GM19452 (cell line): ENCODE results near the gene PARD3B.

ENCODE experiments used
- ATAC-seq: cut with Tn5 transposase; IDR thresholded peaks from one replicate; pipeline ENCODE4 v1.9.1; 2021; ENCODE audit not compliant: unreplicated experiment

The PARD3B gene

DNA sequence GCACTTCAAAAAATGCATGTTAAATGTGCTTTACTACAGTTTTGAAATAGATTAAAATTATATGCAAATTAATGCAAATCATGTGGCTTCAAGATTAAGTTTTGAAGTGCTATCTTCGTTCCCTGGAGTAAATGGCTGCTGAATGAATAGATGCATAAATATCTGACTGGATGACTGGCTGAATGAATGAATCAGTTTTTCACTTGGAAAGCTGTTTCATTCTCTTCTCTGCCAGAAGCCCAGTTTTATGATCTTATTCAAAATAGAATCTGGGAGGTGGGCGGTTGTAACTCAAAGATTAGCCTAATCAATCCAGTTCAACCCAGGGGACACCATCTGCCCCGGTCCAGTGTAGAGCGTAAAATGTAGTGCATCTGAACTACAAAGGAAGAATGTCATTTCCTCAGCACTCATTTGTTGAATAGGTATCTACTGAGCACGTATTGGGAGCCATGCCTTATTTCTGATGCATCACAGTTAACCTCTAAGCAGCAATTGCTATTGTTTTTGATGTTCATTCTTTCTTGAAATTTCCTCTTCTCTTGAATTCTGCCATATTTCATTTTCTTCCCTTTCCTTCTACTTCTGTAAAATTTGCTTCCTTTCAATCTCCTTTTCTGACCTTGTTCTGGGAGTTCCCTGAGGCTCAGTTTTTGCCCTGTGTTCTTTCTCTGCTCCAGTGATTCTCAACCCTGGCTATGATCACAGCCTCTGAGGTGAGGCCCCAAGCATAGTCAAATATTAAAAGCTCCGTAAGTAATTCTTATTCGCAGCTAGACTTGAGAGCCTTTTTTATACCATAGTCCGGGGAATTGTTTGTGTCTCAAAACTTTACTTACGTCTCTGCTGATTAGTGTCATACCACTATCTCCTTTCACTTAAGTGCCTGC is 282.7 kb downstream of the PARD3B start:
- ATAC-seq = no peak

DNA sequence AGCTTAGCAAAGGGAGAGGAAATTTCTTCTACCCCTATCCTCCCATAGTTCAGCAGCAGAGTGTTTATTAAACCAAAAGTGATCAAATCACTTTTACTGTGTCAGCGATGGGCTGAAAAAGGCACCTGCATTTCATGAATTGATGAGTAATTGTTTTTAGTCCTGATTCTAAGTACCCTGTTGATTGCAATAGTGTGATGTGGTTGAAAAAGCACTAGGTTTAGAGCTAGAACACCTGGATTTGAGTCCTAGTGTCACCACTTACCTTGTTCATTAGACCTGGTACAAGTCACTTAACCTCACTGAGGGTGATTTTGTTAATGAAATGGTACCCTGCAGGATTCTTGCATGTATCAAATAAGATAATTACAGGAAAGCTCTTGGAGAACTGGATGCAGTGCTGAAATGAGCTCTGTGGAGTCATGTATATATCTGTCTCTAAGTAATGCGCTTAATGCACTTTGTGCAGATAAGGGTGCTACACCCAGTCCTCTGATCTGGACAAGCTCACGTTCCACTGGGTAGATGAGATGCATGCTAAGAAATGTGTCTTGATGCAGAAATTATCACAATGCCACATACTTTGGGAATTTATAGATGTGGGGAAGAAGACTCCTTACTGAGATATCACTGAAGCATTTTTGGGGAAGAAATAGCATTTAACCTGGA is 289.6 kb downstream of the PARD3B start:
- no peak for ATAC-seq

DNA sequence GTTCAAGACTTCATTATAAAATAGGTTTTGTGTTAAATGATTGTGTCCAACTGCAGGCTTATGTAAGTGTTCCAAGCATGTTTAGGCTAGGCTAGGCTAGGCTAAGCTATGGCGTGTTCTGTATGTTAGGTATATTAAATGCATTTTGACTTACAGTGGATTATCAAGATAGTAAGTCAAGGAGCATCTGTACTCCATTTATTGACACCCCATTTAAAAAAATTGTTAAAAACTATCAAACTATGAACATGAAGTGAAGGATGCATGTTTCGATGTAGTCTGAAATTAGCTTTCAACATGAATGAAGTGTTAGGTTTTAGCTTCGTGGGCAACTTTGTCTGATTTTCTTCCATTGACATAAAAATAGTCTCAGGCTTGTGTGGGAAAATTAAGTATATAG is 290.5 kb downstream of the PARD3B start:
- ATAC-seq = no peak

DNA sequence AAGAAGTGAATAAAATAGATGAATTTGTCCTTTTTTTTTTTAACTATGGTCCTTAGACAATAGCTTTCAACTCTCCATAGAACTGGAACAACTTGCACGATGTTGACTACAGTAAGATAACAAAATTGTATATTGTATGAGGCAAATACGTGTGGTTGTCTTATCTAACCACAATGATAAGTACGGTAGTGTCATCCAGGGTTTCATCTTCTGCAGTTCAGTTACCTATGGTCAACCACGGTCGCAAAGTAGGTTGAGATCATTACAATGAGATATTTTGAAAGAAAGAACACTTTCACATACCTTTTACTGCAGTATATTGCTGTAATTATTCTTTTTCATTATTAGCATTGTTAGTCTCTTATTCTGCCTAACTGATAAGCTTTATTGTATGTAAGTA is 295.2 kb downstream of the PARD3B start:
- no peak for ATAC-seq

DNA sequence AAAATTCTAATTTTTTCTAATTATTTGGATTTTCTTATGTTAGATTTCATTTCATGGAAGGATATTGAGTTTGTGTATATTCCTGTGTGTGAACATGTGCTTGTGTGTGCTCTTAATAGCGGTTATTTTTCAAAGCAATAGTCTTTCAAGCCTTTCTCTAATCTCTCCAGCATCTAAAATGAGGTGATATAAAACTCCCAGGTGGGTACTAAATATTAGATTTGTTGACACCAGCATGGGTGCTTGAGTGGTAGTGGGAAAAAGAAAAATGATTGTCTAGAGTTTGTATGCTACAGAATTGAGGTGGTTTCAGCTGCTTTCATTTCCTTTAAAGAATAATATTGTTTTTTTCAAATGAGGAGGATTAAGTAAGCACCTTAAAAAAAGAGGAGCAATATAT is 296.8 kb downstream of the PARD3B start:
- ATAC-seq = no peak

DNA sequence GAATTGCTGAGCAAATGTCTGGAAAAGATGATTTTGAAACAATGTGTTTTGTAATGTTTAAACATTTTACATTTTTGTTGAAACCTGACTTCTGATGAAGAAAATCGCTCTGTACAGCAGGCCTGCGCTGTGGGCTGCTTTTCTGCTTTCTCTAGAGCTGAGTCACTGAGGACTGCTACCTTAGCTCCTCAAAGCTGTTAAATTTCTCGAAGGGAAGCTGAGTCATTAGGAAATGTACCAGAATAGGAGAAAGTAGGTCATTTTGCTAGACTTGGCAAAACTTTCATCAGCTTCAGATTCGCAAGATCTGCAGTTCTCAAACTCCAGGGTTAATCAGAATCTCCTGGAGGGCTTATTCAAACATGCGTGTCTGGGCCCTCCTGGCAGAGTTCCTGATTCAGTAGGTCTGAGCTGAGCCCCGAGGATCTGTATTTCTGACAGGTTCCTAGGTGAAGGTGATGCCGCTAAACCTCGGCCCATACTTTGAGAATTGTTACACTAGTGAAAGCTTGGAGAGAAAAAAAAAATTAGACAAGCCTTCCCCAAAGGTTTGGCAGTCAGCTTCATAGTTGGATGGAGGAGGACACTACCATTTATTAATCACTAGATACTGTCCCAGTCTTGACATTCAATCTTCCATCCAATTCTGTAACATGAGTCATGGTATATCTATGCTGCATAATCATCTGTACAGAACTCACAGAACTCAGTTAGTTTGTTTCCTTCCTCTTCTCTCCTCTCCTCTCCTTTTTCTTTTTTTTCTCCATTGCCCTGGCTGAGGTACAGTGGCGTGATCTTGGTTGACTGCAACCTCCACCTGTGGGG is 297.6 kb downstream of the PARD3B start:
- no peak for ATAC-seq

DNA sequence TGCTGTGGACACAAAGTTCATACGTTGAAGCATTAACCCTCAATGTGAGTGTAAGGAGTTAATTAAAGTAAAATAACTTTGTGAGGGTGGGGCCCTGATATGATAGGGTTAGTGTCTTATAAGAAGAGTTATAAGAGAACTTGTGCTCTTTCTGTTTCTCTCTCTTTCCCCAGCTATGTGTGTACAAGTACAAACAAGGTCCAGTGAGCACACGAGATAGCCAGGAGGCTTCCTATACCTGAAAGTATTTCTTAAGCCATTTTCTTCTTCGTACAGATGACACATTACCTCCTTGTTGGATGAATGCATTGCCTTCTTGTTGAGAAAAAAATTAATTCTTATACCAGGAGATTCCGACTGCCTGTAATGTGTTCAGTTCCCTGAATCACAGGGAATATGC is 301.2 kb downstream of the PARD3B start:
- ATAC-seq = no peak

DNA sequence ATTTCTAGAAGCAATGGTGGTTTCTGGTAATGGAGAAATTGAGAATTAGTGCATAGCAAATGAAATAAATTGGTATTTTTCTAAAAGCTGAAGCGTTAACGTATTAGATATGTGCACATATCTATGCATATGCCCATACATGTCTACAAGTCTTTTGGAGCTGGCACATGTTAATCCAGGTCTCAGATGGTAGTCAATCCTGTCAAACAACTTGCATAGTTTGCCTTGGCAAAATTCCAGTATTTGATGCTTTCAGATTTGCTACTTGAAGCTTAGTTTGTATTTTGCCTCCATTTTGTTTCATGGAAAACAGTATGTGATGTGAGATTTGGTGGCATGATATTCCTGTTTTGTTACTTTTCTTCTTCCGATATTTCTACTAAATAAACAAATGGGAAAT is 304.6 kb downstream of the PARD3B start:
- no peak for ATAC-seq

DNA sequence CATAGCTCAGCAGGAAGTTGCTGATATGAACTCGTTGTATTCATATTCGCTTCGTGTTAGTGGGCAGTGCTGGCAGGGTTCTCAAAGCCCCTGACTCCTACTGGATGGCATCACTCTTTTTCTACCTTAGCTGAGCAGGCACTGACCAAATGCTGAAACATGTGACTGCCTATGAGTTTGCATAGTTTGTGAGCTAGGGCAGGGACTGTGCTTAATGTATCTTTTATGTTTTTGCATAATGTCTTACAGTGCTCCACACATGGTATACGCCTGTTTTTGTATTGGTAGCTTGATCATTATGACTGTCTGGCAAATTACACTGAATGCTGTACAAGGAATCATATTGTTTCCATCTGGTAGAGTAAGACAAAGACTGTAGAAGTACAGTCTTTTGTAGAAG is 305.3 kb downstream of the PARD3B start:
- ATAC-seq = no peak

DNA sequence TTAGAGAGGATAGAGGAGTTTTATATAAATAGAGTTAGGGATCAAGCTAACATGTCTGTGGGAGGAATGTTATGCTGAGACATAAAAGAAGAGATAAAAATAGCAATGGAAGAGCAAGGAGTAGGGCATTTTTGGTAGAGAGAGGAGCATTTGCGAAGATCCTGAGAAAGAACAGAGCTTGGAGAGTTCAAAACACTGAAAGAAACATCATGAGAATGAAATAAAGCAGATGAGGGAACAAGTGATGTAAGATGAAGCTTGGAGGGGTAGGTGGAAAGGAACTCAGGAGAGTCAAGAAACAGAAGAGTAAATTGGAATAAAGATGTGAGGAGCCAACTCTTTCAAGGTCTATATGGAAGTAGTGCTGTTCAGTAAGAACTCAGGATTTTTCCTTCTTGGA is 308.6 kb downstream of the PARD3B start:
- no peak for ATAC-seq

DNA sequence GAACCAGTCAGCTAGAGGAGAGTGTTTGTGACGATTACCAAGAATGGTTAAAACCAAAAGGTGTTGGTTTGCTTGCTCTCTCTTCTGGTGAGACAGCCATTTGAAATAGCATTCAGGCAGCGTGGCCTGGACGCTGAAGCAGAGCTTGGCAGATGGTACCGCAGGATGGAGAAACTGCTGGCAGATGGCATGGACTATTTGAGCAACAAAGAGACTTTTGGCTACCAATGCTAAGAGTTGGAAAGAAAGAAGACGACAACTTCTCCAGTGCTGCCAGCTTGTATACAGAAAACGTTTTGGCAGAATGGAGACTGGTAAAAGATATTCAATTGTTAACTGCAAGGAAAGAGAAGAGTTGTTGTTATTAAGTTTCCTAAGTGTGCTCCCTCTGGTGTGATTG is 315.0 kb downstream of the PARD3B start:
- no peak for ATAC-seq

DNA sequence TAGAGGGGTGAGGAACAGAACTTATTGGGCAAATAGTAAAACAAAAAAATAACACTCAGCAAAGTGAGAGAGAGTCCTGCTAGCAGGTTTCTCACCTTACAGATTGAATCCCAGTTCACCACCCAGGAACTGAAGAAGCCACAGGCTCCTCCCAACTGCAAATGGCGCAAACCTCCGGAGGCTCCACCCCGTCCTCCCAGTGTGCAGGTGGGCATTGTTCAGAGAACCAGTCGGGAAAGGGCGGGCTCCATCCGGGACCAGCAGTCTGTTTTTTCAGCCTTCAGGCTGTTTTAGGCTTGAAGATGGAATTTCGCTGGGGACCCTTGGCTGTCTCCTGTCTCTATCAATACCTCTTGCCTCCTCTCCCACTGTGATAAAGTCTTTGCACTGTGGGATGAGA is 317.5 kb downstream of the PARD3B start:
- ATAC-seq = no peak

DNA sequence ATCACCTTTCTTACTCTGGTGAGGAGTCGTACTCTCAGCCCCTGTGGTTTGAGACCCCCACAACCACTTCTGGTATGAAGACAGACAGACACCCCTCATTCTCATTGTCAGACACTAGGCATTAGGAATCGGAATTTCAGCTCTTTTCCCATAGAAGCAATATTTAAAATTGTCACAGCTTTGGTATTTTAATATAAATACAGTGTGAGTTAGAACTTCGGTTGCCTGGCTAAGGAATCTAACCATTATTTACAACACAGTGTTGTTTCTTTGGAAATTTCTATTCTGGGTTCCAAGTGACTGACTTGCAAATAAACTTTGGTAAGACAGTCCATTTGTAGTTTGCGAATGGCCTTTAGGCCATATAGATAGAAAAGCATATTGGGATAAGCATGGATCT is 318.1 kb downstream of the PARD3B start:
- no peak for ATAC-seq

DNA sequence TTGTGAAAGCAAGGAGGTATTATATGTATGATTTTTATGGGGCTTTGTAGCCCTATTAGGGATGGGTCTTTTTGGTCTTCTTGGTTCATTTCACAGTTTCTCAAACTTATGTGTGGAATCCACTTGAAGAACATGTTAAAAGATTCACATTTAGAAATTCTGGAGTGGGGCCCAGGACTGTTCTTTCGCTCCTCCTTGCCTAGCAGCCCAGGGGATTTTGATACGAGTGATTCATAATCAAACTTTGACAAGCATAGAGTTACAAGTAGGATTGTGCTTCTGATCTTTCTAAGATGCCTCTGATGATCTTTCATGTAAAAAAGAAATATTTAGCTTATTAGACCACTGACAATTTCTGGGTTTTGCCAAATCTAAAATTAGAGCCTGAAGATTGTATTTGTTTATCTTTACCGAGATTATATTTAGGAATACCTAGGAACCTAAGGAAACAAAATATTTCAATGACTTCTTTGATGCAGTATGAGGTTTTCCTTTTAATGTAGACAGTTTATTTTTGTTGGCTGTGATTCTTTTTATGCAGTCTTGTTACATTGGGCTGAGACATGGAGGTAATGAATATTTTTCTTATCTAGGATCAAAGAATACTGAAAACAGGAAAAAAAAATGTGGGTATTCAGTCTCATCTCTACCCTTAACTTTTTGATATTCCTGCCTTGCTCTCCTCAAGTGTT is 324.0 kb downstream of the PARD3B start:
- ATAC-seq = no peak

DNA sequence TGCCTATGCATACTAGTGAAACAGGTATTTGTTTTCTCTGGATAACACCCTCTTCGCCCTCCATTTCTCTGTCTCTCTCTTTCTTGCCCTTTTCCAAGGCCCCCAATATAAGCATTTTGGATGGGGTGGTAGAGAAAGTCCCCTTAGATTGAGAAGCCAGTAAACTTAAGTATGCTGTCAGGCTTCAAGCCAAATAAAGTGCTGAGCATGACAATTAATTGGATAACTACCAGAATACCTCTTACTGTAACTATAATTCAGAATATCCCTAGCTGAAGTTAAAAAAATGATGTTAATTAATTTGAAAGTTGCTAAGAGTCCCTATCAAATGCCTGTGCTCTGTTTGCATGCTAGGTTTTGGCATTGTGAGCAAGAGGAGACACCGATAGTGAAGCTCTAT is 324.8 kb downstream of the PARD3B start:
- ATAC-seq = no peak

DNA sequence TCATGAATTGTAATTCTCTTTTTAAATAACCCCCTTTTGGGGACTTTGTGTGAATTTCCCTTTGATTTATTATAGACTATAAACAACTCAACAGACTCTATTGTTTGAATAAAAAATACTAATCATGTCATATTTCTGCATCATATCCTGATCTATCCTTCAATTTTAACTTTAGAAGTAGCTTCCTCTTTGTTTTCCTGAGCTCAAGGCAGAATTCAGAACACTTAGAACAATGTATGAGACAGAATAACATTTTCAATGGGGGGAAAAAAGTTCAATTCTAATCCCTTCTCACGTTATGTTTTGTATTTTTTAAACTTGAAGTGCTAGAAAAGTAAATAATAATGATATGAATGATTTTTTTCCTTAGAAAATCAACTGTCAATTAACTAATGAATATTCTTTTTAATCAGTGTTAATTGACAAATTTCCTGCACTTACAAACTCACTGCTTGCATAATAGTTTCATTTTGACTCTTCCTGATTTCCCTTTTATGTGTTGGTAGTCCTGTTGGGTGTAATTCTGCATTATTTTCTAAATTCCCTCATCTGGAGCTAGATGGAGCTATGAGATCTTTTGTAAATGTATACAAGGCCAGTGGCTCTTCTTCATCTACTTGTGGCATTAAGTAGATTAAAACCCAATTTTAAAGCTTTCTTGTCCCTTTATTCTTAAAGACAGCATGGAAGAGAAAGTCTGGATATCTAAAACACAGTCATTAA is 326.1 kb downstream of the PARD3B start:
- no peak for ATAC-seq

DNA sequence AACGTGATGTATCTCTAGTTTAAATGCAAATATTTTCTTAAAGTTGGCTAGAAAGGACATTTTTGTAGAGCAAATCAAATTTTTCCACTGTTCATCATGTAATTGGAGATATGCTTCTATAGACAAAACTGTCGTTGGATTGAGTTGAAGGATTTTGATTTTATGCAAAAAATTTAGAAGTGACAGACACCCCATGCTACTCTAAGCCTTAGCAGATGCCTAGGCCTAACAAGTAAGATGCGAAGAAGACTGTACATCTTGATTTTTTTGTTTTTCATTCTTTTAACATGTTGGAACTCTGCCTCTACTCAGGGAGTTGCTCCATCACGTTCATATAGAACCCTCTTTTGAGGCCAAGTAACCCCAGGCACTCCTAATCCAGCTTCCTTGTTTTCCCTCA is 331.0 kb downstream of the PARD3B start:
- ATAC-seq = no peak

DNA sequence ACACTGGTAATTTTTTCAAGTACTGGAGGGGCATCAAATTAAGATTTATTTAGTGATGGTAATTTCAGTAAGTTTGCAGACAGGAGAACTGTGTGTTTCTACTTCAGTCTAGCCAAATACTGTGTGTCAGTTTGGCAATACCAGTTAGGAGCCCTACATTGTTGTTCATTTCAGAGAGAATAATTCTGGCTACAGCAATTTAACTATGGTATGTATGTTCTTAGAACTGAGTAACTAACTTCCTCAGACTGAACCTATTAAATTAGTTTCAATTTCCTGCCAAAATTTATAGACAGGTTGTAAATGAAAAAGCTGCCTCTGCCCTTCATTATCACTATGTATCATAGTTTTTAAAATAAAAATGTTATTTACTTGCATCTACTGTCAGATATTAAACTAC is 332.4 kb downstream of the PARD3B start:
- ATAC-seq = no peak

DNA sequence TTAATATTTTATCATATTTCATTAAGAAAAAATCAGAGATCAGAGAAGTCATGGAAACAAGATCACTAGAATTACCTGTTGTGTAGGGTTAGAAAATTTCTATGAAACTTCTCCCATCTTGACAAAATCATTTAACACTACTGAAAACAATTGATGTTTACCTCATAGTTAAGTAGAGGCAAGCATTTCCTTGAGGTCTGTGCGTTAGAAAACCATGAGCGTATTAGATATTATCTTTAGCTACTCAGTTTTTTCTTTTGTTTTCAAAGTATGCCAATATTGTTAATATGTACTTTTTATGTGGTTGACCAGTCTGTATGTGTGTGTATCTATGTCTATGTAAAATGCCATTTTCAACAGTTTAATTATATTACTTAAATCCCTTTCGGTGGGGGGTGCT is 335.7 kb downstream of the PARD3B start:
- ATAC-seq = no peak

DNA sequence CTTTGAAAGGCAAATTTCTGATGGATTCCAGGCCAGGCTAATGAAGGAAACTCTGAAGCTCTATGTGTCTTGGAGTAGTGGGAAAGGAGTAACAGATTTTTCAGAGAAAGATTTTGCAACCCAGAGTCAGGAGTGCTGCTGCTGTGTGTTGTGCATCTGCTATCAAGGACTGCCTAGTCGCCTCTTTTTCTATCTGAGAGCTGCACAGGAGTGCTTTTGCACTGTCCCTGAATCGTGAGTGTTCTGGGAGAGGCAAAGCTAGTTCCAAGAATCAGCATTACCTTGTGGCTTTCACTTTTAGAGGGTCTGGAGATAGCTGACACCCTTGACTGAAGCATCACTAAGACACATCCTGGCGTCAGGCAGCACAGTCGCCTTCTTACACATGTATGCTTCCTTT is 336.4 kb downstream of the PARD3B start:
- ATAC-seq = no peak

DNA sequence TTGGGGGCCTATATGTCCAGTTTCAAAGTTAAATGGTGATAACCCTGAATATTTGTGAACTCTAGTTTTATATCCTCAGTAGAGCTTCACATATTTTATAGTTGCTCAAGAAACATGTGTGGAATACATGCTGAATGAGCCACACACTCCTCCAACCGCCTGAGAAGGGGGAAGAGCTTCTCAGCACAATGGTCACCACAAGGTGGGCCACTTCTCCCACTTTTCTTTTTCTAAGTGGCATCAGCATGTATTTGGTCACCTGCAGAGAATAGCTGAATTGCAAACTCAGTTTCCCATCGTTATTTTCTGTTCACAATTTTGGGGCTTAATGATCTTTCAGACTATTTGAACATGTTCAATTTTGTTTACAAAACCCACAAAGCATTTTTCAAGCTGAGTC is 340.5 kb downstream of the PARD3B start:
- ATAC-seq = no peak
